PC-9 (cell line): ENCODE data around the gene MORN5. TPM values are rescaled to one million over a fixed set of nuclear protein-coding genes. Genes with fewer than 3 reads are reported as not detected.

ENCODE experiments used
- BruUV-seq: library from RNA; stranded (reverse); fragments of 400-500 nt; replicated peaks from 2 replicates; lab custom pipeline; 2021; lab: Mats Ljungman, UMichigan
- CTCF ChIA-PET: fragments of 300-600 bp; sonication (Branson Sonifier 250); formaldehyde crosslinking; loops from one replicate; lab custom pipeline; 2022; ENCODE audit warnings: antibody characterized with exemption; lab: Charles Lee
- POLR2A ChIA-PET: fragments of 300-600 bp; sonication (Branson Sonifier 250); formaldehyde crosslinking; loops from one replicate; lab custom pipeline; 2022; ENCODE audit warnings: antibody characterized with exemption; ENCODE audit not compliant: unreplicated experiment; lab: Charles Lee
- DNase-seq, 2 experiments: peaks; one replicate each; pipeline versions ENCODE4 v3.0.0 to v3.0.0-alpha.2; 2015 to 2022; ENCODE audit warnings: mixed read lengths in 1 of 2
- H2AFZ ChIP-seq: fragments of 200-600 bp; sonication (generic); 2 replicates; pipeline ENCODE4 v1.8.1; 2017; ENCODE audit warnings: antibody characterized with exemption
- H3F3A ChIP-seq: fragments of 200-600 bp; sonication (generic); 2 replicates; pipeline ENCODE4 v1.8.1; 2017; ENCODE audit warnings: antibody characterized with exemption, mild to moderate bottlenecking, low read depth; ENCODE audit not compliant: insufficient read depth
- H3K27ac ChIP-seq: fragments of 200-600 bp; sonication (generic); 2 replicates; pipeline ENCODE4 v1.6.1; 2016; ENCODE audit warnings: mixed run types
- H3K27me3 ChIP-seq: fragments of 200-600 bp; sonication (generic); 2 replicates; pipeline ENCODE4 v1.6.1; 2016; ENCODE audit warnings: low read depth, mixed run types; ENCODE audit not compliant: insufficient read depth
- H3K36me3 ChIP-seq: fragments of 200-600 bp; sonication (generic); 2 replicates; pipeline ENCODE4 v1.6.1; 2016; ENCODE audit warnings: low read depth, mixed run types
- H3K4me1 ChIP-seq: fragments of 200-600 bp; sonication (generic); replicated peaks from 2 replicates; pipeline ENCODE4 v1.6.1; 2016; ENCODE audit warnings: mixed run types; ENCODE audit not compliant: insufficient read depth
- H3K4me2 ChIP-seq: fragments of 200-600 bp; sonication (generic); 2 replicates; pipeline ENCODE4 v1.6.1; 2017; ENCODE audit warnings: mixed run types
- H3K4me3 ChIP-seq: fragments of 200-600 bp; sonication (generic); 2 replicates; pipeline ENCODE4 v1.6.1; 2016; ENCODE audit warnings: mixed run types
- H3K79me2 ChIP-seq: fragments of 200-600 bp; sonication (generic); 2 replicates; pipeline ENCODE4 v1.6.1; 2017; ENCODE audit warnings: low read depth, mixed run types
- H3K9me2 ChIP-seq: fragments of 200-600 bp; sonication (generic); 2 replicates; pipeline ENCODE4 v1.8.1; 2017; ENCODE audit warnings: mild to moderate bottlenecking; ENCODE audit not compliant: insufficient read depth
- H3K9me3 ChIP-seq: fragments of 200-600 bp; sonication (generic); 2 replicates; pipeline ENCODE4 v1.8.1; 2016; ENCODE audit warnings: low read depth; ENCODE audit not compliant: insufficient read depth
- H4K20me1 ChIP-seq: fragments of 200-600 bp; sonication (generic); 2 replicates; pipeline ENCODE4 v1.8.1; 2017; ENCODE audit not compliant: insufficient read depth
- EZH2 ChIP-seq: fragments of 200-600 bp; sonication (generic); IDR thresholded peaks from 2 replicates; pipeline ENCODE4 v1.8.0; 2017; ENCODE audit warnings: antibody characterized with exemption, low read depth
- intact Hi-C: fragments of 100-400 bp; cut with micrococcal nuclease; formaldehyde crosslinking; loops from one replicate; pipeline ENCODE4 v1.10.0; 2022; ENCODE audit not compliant: unreplicated experiment
- total RNA-seq: library from RNA; stranded (reverse); gene quantifications from 2 replicates; pipeline ENCODE4 v1.2.3, GENCODE V29; 2021
- TF ChIP-seq, protein P1 (sequence below): fragments of 200-600 bp; sonication (generic); conservative IDR thresholded peaks from 2 replicates; pipeline ENCODE4 v1.6.1; 2017; ENCODE audit warnings: mixed run types, antibody characterized with exemption, mild to moderate bottlenecking, moderate library complexity

MORN5 gene
- total RNA-seq, 1 experiment from 2014 or later, result not detected

GRCh38 chr9:122202111-122202510 lies 42.4 kb downstream of the MORN5 start:
- Histone ChIP-seq H3K4me1 (no peaks in the 10 kb centered on the region), H4K20me1 (no peaks in the 10 kb centered on the region), H3K4me2 (no peak overlapping the region), H3K27ac (no peak overlapping the region), H3K9me3 (no peaks in the 10 kb centered on the region), H3K9me2 (no peaks in the 10 kb centered on the region), H3K36me3 (no peaks in the 10 kb centered on the region), H2AFZ (no peak overlapping the region), H3K27me3 (peaks cover 29% of the 10 kb centered on the region), H3F3A (no peaks in the 10 kb centered on the region), H3K4me3 (no peak overlapping the region), H3K79me2 (no peaks in the 10 kb centered on the region)
- TF ChIP-seq, protein P1, sequence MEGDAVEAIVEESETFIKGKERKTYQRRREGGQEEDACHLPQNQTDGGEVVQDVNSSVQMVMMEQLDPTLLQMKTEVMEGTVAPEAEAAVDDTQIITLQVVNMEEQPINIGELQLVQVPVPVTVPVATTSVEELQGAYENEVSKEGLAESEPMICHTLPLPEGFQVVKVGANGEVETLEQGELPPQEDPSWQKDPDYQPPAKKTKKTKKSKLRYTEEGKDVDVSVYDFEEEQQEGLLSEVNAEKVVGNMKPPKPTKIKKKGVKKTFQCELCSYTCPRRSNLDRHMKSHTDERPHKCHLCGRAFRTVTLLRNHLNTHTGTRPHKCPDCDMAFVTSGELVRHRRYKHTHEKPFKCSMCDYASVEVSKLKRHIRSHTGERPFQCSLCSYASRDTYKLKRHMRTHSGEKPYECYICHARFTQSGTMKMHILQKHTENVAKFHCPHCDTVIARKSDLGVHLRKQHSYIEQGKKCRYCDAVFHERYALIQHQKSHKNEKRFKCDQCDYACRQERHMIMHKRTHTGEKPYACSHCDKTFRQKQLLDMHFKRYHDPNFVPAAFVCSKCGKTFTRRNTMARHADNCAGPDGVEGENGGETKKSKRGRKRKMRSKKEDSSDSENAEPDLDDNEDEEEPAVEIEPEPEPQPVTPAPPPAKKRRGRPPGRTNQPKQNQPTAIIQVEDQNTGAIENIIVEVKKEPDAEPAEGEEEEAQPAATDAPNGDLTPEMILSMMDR, result no peak
- no peak for TF ChIP-seq EZH2
- no peak for DNase-seq
- no TSS peak for BruUV-seq
- intact Hi-C loops, result no loop called here
- ChIA-PET POLR2A (no interaction called here), CTCF (no interaction called here)

DNA sequence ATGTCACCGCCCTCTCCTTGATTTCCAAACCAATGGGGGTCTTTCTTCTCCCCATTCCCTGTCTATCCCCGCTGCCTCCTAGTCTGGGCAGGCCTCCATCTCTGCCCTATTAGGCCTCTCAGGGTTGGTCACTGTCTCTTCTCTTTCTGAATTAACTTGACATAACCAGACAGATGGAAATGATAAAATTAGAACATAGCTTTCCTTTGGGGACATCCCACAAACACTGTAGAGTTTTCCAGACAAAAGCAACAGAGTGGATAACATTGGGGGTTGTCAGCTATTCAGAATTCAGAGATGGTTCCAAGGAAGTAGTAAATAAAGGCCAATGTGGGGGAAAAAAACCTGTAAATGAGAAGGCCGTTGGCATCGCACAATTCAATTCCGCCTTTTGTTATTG lies 44.3 kb downstream of the MORN5 start:
- no TSS peak for BruUV-seq
- CTCF ChIA-PET, result no interaction called here
- TF ChIP-seq EZH2, result no peak
- TF ChIP-seq, protein P1, result no peak
- Histone ChIP-seq H3K9me3 (no peaks in the 10 kb centered on the region), H3K4me1 (no peaks in the 10 kb centered on the region), H4K20me1 (no peaks in the 10 kb centered on the region), H3K79me2 (no peaks in the 10 kb centered on the region), H3K36me3 (no peaks in the 10 kb centered on the region), H3K27ac (no peak overlapping the region), H3K9me2 (no peaks in the 10 kb centered on the region), H3F3A (no peaks in the 10 kb centered on the region), H3K4me2 (no peak overlapping the region), H2AFZ (no peak overlapping the region), H3K27me3 (peaks cover 29% of the 10 kb centered on the region), H3K4me3 (no peak overlapping the region)
- no peak for DNase-seq
- POLR2A ChIA-PET, result no interaction called here
- intact Hi-C loops, result no loop called here

GRCh38 chr9:122204491-122204890 lies 44.8 kb downstream of the MORN5 start:
- Histone ChIP-seq H3K9me3 (no peaks in the 10 kb centered on the region), H3K27ac (no peak overlapping the region), H3K4me1 (no peaks in the 10 kb centered on the region), H3K4me2 (no peak overlapping the region), H3F3A (no peaks in the 10 kb centered on the region), H3K27me3 (peaks cover 29% of the 10 kb centered on the region), H3K36me3 (no peaks in the 10 kb centered on the region), H3K79me2 (no peaks in the 10 kb centered on the region), H3K4me3 (no peak overlapping the region), H4K20me1 (no peaks in the 10 kb centered on the region), H2AFZ (no peak overlapping the region), H3K9me2 (no peaks in the 10 kb centered on the region)
- TF ChIP-seq EZH2, result no peak
- TF ChIP-seq, protein P1, result no peak
- intact Hi-C loops, result no loop called here
- ChIA-PET POLR2A (no interaction called here), CTCF (no interaction called here)
- DNase-seq, result no peak
- no TSS peak for BruUV-seq
